MM.1S (cell line): ENCODE results near the gene MAP3K19.

Experiments
- EZH2phosphoT487 ChIP-seq: fragments of 300-600 bp; sonication (generic); IDR thresholded peaks from 2 replicates; pipeline ENCODE4 v1.6.1; 2018; ENCODE audit warnings: antibody characterized with exemption, low read length
- TF ChIP-seq, protein P1 (sequence below): fragments of 300-600 bp; sonication (generic); IDR thresholded peaks from 2 replicates; pipeline ENCODE4 v1.5.1; 2016; ENCODE audit warnings: antibody characterized with exemption, low read length, mixed read lengths

DNA sequence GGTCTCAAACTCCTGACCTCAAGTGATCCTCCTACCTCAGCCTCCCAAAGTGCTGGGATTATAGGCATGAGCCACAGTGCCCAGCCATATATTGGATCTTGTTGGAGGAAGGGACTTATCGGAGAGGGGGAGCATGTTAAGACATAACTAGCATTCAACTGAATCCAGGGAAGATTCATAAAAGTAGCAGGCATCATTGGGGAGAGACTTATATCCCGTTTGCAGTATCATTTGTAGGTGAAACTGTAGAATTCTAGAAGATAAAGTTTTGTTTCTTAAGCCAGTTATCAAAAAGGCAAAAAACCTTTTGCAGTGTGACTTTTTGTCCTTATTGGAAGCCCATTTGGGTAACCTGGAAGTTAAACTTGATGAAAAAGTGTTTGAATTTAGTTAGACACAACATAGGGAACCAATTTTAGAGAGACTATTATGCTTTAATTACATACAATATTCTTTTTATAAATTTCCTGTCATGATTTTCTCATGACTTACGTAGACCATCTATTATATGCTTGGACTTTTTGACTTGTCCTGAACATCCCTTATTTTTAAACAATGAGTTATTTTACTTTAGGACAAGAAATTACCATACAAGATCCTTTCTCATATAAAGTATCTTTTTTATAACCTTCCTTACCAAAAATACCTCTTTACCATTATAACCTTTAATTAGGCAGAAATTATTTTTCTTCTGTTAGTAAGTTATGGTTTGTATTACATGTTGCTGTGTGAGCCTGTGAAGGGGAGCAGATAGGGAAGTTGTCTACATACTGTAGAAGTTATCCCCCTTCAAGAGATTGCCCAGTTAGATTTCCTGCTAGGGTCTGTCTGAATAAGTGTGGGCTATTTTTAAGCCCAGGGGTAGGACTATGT lies 25.1 kb upstream of the MAP3K19 start:
- TF ChIP-seq, protein P1, sequence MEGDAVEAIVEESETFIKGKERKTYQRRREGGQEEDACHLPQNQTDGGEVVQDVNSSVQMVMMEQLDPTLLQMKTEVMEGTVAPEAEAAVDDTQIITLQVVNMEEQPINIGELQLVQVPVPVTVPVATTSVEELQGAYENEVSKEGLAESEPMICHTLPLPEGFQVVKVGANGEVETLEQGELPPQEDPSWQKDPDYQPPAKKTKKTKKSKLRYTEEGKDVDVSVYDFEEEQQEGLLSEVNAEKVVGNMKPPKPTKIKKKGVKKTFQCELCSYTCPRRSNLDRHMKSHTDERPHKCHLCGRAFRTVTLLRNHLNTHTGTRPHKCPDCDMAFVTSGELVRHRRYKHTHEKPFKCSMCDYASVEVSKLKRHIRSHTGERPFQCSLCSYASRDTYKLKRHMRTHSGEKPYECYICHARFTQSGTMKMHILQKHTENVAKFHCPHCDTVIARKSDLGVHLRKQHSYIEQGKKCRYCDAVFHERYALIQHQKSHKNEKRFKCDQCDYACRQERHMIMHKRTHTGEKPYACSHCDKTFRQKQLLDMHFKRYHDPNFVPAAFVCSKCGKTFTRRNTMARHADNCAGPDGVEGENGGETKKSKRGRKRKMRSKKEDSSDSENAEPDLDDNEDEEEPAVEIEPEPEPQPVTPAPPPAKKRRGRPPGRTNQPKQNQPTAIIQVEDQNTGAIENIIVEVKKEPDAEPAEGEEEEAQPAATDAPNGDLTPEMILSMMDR: no peak
- no peak for TF ChIP-seq EZH2phosphoT487
